GM19467 (cell line): ENCODE measurements around the gene PARD3B.

Experiments
- ATAC-seq: cut with Tn5 transposase; IDR thresholded peaks from one replicate; pipeline ENCODE4 v1.9.1; 2021; ENCODE audit warnings: mild to moderate bottlenecking, moderate library complexity; ENCODE audit not compliant: unreplicated experiment

Gene PARD3B

GRCh38 chr2:205427112-205427511 is 881.8 kb downstream of the PARD3B start:
- no peak for ATAC-seq

DNA sequence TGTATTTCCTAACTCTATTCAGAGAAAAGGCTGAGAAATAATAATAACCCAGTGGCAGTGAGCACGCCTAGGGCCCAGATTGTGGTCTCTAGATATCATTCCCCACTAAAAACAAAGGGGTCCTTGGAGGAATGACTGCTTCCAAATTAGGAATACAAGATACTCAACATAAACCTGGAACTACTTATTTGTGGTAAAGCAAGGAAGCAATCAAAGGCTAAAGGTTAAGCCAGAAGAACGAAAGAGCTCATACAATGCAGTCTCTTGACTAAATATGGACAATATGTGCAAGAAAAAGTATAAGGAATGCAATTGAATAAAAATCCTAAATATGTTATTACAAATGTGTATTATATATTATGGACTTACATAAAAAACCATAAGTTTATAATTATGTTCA is 883.5 kb downstream of the PARD3B start:
- no peak for ATAC-seq

DNA sequence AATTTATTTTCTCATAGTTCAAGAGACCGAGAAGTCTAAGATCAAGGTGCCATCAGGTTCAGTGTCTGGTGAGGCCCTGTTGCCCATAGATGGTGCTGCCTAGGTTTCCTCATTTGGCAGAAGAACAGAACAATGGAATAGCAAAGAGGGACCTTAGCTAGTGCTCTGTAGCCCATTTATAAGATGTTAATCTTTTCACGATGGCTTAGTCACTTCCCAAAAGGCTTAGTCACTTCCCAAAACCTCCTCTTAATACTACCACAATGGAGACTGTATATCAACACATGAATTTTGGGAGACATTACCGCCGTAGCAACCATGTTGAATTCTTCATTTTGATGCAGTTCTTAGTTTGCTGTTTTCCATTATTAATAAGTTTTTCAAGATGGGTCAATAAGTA is 890.7 kb downstream of the PARD3B start:
- no peak for ATAC-seq

DNA sequence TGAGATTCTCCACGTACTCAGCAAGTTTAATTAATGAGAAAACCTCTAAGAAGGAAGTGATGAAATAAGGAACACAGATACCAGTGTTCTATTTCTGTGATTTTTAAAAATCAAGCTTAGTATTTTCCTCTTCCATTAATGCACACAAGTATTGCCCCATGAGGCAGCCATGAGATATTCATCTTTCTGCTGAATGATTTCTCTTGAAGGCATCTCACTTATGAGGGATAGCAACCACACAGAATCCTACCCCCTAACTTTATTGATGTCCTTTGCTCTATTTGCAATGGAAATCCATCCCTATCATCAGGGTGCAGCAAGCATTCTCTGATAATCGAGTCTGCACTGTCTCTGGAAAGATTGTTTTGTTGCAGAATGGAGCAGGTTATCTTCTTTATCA is 893.0 kb downstream of the PARD3B start:
- ATAC-seq: no peak

- no peak for ATAC-seq
Observed at GRCh38 chr2:205439621-205440020, 894.3 kb downstream of the PARD3B start.

DNA sequence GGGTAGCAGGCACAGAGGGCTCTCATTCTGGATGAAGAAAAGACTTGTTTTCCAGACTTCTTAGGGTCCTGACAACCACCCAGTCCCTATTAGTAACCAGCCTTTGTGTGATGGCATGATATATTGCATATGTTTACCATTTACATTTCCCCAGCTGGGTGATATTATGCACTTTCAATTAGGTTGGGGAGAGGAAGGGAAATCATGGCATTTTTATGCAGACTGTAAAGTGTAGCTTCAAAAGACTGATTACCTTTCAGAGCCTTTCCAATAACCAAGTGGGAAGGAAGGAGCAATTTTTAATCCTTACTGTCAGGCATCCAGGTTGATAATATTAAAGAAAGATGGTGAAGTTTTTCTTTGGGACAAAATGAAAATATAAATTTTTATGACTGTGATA is 896.2 kb downstream of the PARD3B start:
- no peak for ATAC-seq

DNA sequence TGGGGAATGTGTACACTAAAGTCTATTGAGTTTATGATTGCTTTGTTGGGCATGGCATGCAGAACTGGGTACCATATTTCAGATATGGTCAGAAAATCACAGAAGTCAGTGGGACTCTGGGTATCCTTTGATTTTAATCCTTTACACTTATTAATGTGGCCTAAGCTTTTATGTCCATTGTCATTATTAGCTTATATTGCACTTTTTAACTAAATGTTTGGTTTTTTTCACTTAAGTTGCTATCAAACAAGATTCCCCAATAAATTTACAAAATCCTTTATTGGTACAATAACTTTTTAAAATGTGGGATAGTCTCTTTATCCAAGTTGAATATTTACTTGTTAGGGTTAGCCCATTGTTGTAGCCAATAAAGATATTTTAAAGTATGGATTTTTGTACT is 902.9 kb downstream of the PARD3B start:
- no peak for ATAC-seq

DNA sequence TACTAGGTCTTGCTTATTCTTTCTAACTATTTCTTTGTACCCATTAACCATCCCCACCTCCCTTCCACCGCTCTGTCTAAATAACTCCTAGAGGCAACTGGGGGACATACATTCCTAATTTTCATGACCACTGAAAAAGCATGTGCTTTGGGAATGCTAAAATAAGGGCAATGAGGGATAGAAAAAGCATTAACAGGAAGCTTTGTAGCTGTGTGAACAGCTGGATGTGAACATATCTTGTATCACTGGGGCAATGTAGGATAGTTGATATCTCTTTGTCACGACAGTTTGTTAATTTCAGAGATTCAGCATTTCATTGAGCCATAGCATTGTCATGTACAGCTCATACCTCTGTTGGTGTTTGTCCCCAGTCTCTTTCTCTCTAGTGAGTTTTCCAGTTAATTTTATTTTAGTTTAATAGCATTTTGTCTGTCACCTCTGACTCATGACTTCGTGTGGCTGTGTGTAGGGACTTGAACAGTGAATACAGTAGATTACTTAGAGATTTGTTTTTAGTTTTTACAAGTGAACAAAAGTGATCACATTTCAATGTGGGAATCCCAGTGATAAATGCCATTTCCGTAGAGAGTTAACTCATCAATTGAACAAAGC is 906.7 kb downstream of the PARD3B start:
- no peak for ATAC-seq

DNA sequence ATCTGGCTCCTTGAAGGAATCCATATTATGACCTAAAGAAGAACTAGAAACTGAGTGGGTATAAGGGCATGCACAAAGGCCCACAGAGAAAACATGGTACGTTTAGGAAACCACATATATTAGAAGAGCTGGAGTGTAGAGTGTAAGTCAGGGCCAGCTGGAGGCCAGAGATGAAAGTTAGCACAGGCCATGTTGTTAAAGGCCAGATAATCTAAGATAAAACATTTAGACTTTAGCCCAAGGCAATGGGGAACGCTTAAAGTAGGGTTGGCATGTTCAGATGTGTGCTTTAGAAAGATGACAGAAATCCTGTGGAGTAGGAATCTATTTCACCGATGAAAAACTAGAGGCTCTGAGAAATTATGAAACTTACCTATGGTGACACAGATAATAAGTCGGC is 907.9 kb downstream of the PARD3B start:
- ATAC-seq: no peak

DNA sequence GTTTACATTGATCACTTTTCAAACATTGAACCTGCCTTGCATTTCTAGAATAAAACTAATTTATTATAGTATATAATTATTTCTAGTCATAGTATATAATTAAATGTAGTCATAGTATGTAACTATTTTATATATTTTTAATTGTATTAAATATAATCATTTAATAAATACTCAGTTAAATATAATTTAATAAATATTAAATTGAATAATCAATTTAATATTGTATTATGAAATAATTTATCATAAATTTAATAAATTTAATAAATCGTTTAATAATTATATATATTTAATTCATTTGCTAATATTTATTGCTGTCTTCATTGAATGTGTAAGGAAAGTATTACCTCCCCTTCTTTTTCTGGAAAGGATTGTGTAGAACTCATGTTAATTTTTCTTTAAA is 911.4 kb downstream of the PARD3B start:
- no peak for ATAC-seq

GRCh38 chr2:205460217-205460616 is 914.9 kb downstream of the PARD3B start:
- ATAC-seq: no peak

- no peak for ATAC-seq
Observed at GRCh38 chr2:205461169-205461568, 915.9 kb downstream of the PARD3B start.

DNA sequence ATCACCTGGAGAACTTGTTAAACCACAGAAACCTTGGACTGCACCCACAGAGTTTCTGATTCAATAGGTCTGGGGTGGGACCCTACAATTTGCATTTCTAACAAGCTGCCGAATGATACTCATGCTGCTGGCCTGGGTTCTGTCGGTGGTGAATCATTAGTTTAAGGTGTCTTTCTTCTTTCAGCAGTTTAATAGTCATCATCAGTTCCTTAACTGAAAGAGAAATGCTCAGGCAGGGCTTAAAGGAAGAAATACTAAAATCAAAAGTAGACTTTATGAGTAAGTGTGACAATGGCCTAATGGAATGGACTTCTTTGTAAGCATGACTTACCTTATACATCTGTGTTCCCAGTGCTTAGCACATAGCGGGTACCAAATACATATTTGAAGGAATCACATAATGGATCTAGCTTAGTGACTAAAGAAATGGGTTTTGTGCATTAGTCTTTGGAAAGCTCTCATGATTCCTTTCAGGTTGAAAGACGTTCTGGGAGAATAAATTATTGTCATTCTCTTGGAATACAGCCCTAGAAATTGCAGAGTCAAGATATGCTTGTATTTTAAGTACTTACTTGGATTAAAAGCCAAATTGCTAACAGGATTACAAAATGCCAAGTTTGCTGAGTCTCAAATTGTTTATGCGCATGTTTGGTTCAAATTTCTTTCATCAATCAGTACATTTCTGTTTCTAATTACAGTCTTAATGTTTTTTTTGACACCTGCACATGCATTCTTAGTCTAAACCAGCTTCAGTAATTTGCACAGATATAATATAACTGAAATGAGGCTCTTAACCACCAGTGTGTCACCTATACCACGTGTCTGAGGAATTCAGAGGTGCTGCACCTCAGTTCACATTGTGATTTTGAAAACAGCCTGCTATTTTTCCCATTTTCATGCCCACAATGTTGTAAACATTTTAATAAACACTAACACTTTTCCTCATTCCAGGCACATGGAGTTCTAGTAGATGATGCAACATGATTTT is 916.7 kb downstream of the PARD3B start:
- no peak for ATAC-seq

DNA sequence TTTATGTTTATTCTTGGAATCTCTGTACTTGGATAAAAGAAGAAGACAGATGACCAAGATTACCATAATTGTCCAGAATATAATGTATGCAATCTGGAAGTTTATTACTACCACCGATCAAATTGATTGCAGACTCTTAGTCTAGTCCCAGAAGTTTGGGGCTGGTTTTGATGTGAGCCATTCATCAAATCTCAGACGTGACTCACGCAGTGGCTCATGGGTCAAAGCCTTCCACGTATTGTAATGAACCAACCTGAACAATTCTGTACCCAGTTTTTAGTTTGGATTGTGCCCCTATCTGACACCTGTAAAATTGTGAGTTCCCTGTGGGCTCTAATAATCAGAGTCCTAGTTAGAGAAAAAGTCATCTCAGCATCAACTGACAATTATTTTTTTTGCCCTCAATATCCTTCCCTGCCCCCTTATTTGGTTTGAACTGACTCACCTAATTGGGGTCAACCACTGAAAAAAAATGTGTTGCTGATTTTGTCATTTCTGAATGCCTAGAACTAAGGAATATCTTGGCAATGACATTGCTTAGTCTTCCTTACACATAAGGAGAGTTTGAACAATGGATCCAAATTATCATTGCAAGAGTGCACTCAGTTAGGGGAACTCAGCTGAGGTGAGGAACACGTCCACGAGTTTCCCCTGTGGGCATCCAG is 917.5 kb downstream of the PARD3B start:
- ATAC-seq: no peak

DNA sequence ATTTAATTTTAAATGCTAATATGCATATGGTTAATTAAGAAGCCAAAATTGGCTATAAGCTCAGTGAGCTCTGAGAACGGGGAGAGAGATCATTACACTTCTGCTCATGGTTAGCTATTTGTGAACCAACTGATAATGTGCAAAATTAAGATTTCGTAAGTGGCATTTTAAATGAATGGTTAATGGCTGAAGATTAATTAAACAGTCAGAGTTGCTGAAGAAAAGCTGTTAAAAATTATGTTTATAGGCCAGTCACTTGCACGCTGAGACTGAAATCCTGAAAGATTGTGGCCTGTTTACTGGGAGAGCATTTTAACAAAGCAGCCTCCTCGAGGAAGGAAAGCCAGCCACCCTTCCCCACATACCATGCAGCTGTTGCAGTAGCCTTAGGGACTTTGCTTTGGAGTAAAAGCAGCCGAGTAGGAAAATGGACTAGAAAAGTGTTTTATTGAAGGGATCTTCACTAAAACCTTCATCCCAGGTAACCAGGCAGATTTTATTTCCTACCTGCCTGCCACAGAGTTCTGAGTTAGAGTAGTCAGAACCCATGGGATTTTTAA is 918.3 kb downstream of the PARD3B start:
- ATAC-seq: no peak

DNA sequence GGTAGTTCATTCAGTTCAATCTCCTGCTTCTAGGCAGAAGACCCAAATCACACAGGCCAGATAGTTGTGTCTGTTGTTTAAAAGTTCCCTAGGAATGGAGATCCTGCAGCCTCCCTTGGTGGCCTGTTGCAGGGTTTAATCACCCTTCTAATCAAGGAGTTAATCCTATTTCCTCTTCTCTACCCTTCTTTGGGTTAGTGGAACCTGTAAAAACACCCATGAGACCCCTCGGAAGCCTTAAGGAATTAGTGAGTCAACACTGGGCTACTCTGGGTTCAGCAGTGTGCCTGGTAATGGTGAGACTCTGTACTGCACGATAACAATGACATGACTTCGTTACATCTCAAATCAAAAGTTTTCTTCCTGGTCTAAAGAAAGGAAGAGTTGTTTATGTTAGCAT is 919.4 kb downstream of the PARD3B start:
- ATAC-seq: no peak

DNA sequence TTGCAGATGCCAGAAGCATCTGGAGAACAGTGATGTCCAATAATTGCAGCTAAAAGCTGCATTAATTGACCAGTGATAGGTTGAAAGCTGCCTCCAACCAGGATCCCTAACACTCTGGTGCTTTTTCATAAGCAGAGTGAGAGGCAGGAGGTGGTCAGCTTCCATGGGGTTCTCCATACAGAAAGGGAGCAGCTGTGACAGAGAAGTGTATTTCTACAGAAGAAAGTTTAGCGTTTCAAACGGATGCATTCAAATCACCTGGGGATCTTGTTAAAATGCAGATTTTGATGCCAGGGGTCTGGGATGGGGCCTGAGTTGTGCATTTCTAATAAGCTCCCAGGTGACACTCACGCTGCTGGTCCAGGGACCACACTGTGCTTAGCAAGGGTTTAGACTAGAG is 920.5 kb downstream of the PARD3B start:
- ATAC-seq: no peak

DNA sequence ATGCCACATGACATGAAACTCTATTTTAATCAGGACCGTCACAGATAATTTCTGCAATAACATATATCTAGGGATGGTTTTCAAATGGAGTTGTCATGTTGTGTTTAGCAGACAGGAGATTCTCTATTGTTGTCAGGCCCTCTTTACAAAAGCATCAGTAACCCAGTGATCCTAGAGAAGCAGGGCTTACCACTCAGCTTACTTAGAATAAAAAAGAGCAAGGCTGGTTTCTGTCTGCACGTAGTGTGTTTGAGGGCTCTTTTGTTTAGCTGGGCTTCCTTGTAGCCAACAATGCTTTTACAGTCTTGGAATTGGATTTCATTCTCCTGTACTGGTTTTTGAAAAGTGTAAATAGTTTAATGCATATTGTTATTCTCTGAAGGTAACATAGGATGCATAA is 926.5 kb downstream of the PARD3B start:
- ATAC-seq: no peak

DNA sequence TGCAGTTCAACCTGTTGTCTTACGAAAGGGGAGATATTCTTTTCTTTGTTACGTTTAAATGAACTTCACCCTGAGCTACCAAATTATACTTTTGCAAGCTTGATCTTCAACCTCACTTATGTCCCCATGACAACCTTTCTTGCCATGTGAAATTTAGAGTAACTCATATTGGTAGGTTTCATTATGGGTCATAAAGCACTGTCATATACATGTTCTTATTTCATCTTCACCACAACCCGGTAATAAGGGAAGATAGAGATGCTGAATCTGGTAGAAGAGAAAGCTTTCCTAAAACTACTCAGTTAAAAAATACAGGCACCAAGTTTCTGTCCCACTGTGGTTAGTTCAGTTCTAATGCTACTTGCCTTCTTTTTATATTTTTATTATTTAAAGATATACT is 928.5 kb downstream of the PARD3B start:
- no peak for ATAC-seq

- no peak for ATAC-seq
Observed at GRCh38 chr2:205474741-205475415, 929.6 kb downstream of the PARD3B start.

DNA sequence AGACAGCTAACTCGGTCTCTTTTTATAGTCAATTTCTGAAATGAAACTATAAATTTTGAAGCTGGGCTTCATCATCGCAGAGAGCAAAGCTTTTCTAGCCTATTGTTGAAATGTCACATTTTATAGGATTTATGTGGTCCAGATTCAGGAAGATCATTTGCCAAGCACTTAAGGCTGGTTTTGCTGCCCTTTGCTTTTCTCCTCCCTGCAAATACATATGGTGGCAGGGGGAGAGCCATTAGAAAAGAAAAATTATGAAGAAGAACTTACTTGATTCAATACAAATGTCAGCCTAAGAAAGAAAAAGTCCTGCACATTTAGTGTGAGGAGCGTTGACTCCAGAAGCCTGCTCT is 930.1 kb downstream of the PARD3B start:
- no peak for ATAC-seq
